ENCODE data around the gene AFF3. TPM values are rescaled to one million over a fixed set of nuclear protein-coding genes. Genes with fewer than 3 reads are reported as not detected.
A peak's percentile ranks its signal among the peaks of the same experiment; 100 is the strongest.

The AFF3 gene
- total RNA-seq, 2 experiments from 2014 or later, result 3.1 to 3.5 TPM

DNA sequence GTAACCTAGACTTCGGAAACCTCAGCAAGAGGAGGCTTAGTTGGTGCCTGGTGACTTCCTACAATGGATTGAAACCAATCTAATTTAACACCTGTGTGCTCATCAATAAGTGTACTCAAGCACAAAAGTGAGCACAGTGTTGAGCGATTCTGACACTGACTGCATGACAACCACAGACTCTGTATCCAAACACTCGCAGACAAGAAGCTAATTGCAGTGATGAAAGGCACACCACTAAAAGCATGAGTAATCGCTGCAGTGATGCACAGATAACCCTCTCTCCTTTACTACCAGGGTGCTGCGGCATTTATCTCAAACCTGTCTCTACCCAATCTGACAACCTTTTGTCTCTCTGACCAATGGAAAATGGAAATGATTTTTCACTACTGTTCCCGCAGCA lies 168.1 kb downstream of the AFF3 start:
- no peak for ATAC-seq
- TF ChIP-seq, protein P1, sequence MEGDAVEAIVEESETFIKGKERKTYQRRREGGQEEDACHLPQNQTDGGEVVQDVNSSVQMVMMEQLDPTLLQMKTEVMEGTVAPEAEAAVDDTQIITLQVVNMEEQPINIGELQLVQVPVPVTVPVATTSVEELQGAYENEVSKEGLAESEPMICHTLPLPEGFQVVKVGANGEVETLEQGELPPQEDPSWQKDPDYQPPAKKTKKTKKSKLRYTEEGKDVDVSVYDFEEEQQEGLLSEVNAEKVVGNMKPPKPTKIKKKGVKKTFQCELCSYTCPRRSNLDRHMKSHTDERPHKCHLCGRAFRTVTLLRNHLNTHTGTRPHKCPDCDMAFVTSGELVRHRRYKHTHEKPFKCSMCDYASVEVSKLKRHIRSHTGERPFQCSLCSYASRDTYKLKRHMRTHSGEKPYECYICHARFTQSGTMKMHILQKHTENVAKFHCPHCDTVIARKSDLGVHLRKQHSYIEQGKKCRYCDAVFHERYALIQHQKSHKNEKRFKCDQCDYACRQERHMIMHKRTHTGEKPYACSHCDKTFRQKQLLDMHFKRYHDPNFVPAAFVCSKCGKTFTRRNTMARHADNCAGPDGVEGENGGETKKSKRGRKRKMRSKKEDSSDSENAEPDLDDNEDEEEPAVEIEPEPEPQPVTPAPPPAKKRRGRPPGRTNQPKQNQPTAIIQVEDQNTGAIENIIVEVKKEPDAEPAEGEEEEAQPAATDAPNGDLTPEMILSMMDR (IDR thresholded peaks at IDR 0.05), result no peak
- peak; percentile 3 for DNase-seq
- no peaks in the 10 kb centered on the region for H3K27me3 Mint-ChIP-seq
- no peaks in the 10 kb centered on the region for H3K9me3 Mint-ChIP-seq
- POLR2A ChIA-PET, result no interaction called here
- CTCF ChIA-PET, result interaction anchor here (1.2 kb wide), 1 partner anchor 407 kb away, joined by 3 read pairs; no protein-coding TSS in a partner anchor
- H3K27ac Mint-ChIP-seq, result no peak overlapping the region
- H3K4me3 Mint-ChIP-seq, result no peak overlapping the region
- intact Hi-C loops (cut with micrococcal nuclease), result no loop called here
- H3K36me3 Mint-ChIP-seq (ENCODE audit: low read depth), result no peaks in the 10 kb centered on the region
- peaks cover 10% of the 10 kb centered on the region for H3K4me1 Mint-ChIP-seq (ENCODE audit: low read depth)

GRCh38 chr2:99971326-99971900 lies 171.0 kb downstream of the AFF3 start:
- H3K27me3 Mint-ChIP-seq, result no peaks in the 10 kb centered on the region
- ATAC-seq, result no peak
- TF ChIP-seq, protein P1 (IDR thresholded peaks at IDR 0.05), result no peak

DNA sequence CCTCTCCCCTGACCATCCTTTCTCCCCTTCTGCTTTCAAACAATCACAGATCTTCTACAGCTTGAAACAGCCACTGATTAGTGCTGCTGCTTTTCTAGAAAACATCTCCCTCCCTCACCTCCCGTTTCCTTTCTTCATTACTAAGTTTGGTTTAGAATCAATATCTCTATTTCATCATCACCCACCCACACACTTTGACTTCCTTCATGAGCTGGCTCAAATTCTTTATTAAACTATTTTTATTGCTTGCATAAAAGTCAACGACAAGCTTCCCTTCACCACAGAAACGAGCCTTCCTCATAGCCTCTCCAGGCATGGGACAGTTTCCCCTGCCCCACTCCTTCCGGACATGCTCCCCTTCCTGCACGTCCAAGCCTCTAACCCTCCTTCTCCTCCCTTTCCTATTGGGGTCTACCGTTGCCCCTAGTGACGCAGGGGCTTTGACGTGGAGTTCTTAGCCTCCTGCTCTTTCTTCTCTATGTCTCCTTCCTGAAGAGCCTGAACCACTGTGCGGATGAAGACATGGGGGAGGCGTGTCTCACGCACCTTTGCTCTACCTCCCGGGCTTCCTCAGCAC lies 172.0 kb downstream of the AFF3 start:
- H3K4me1 Mint-ChIP-seq (ENCODE audit: low read depth), result peaks cover 5% of the 10 kb centered on the region

More at GRCh38 chr2:99971326-99971900, 171.0 kb downstream of the AFF3 start:
- Mint-ChIP-seq H3K9me3 (no peaks in the 10 kb centered on the region), H3K27ac (no peak overlapping the region), H3K36me3 (ENCODE audit: low read depth) (no peaks in the 10 kb centered on the region), H3K4me1 (ENCODE audit: low read depth) (peaks cover 10% of the 10 kb centered on the region), H3K4me3 (no peak overlapping the region)
- POLR2A ChIA-PET, result no interaction called here
- DNase-seq, result no peak
- intact Hi-C loops (cut with micrococcal nuclease), result no loop called here
- CTCF ChIA-PET, result no interaction called here

GRCh38 chr2:99961196-99961913 lies 181.0 kb downstream of the AFF3 start:
- Mint-ChIP-seq H3K27ac (no peak overlapping the region), H3K36me3 (ENCODE audit: low read depth) (no peaks in the 10 kb centered on the region), H3K27me3 (no peaks in the 10 kb centered on the region), H3K4me1 (ENCODE audit: low read depth) (no peaks in the 10 kb centered on the region), H3K9me3 (no peaks in the 10 kb centered on the region), H3K4me3 (no peak overlapping the region)
- ChIA-PET CTCF (no interaction called here), POLR2A (no interaction called here)
- intact Hi-C loops (cut with micrococcal nuclease), result no loop called here
- TF ChIP-seq, protein P1 (IDR thresholded peaks at IDR 0.05), result no peak
- DNase-seq (no peak), ATAC-seq (no peak)

More for the DNA sequence above, 172.0 kb downstream of the AFF3 start:
- no peaks in the 10 kb centered on the region for H3K36me3 Mint-ChIP-seq (ENCODE audit: low read depth)
- ChIA-PET POLR2A (no interaction called here), CTCF (interaction anchor here (0.9 kb wide), 1 partner anchor 156 kb away, joined by 3 read pairs; no protein-coding TSS in a partner anchor)
- H3K9me3 Mint-ChIP-seq, result no peaks in the 10 kb centered on the region
- DNase-seq (no peak), ATAC-seq (no peak)
- intact Hi-C loops (cut with micrococcal nuclease), result no loop called here
- H3K27me3 Mint-ChIP-seq, result no peaks in the 10 kb centered on the region
- TF ChIP-seq, protein P1 (IDR thresholded peaks at IDR 0.05), result no peak
- H3K4me3 Mint-ChIP-seq, result no peak overlapping the region
- H3K27ac Mint-ChIP-seq, result no peak overlapping the region

DNA sequence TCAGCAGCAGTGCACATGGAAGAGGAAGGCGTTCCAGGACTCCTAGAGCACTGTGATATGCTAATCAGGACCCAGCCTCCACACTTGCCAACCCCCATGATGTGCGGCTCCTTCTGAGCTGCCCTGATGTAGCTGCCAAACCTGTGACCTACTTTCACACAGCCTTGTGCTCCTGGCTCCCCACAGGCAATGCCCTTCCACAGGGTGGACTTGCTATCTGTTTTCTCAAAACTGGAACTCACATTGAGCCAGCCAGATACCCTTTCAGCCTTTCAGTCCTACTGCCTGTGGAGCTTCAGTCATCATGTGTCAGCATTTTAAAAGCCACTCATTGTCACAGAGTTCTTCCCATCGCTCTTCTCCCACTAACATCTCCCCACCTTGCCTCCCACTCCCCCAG lies 181.6 kb downstream of the AFF3 start:
- TF ChIP-seq, protein P1 (IDR thresholded peaks at IDR 0.05), result no peak
- Mint-ChIP-seq H3K27ac (no peak overlapping the region), H3K9me3 (no peaks in the 10 kb centered on the region), H3K4me1 (ENCODE audit: low read depth) (no peaks in the 10 kb centered on the region), H3K36me3 (ENCODE audit: low read depth) (no peaks in the 10 kb centered on the region), H3K27me3 (no peaks in the 10 kb centered on the region), H3K4me3 (no peak overlapping the region)
- ATAC-seq (no peak), DNase-seq (no peak)
- ChIA-PET POLR2A (no interaction called here), CTCF (no interaction called here)
- intact Hi-C loops (cut with micrococcal nuclease), result no loop called here

Data from activated CD8-positive, alpha-beta T cell treated with anti-CD3 and anti-CD28 coated beads for 36 hours (primary cell).